ENCODE results near the gene DHRS3. TPM values are rescaled to one million over a fixed set of nuclear protein-coding genes. Genes with fewer than 3 reads are reported as not detected.

The DHRS3 gene
- total and polyA plus RNA-seq, 2 of the 13 experiments (the other 11 are each of a cell fraction or from before 2014, with no cell fraction given) = 48.5 to 90.5 TPM

GRCh38 chr1:12604114-12604874, 13.7 kb downstream of the DHRS3 start (continued):
- TF ChIP-seq NFE2L1 (CRISPR knock-in tag; IDR thresholded peaks at IDR 0.05; ENCODE audit: borderline replicate concordance) (no peak), ZNF501 (CRISPR knock-in tag; IDR thresholded peaks at IDR 0.05) (no peak), FOSL1 (CRISPR knock-in tag; IDR thresholded peaks at IDR 0.05; ENCODE audit: borderline replicate concordance) (peak; percentile 77; the same call in 1 of the 2 replicates), CREM (IDR thresholded peaks at IDR 0.05) (peak; percentile 84), CREM (CRISPR knock-in tag; IDR thresholded peaks at IDR 0.05) (no peak), MIXL1 (CRISPR knock-in tag; IDR thresholded peaks at IDR 0.05) (peak; percentile 78), ERF (CRISPR knock-in tag; IDR thresholded peaks at IDR 0.05) (peak; percentile 83; the same call in 1 of the 2 replicates), PBX3 (CRISPR knock-in tag; IDR thresholded peaks at IDR 0.05; ENCODE audit: borderline replicate concordance) (no peak), CREBL2 (CRISPR knock-in tag; IDR thresholded peaks at IDR 0.05; ENCODE audit: borderline replicate concordance) (no peak), MEIS1 (CRISPR knock-in tag; IDR thresholded peaks at IDR 0.05; ENCODE audit: borderline replicate concordance) (peak; percentile 61; the same call in 1 of the 2 replicates), NFIB (CRISPR knock-in tag; IDR thresholded peaks at IDR 0.05; ENCODE audit: borderline replicate concordance) (no peak), HOXA5 (CRISPR knock-in tag; IDR thresholded peaks at IDR 0.05) (no peak), WIZ (CRISPR knock-in tag; IDR thresholded peaks at IDR 0.05) (no peak), ZNF788 (CRISPR knock-in tag; IDR thresholded peaks at IDR 0.05; ENCODE audit: borderline replicate concordance) (0 out of 2 replicates have a peak, but pooled peaks have one; percentile 52), MIER2 (CRISPR knock-in tag; IDR thresholded peaks at IDR 0.05) (0 out of 2 replicates have a peak, but pooled peaks have one; percentile 62), ATF6 (CRISPR knock-in tag; conservative IDR thresholded peaks at IDR 0.05) (no peak), GPBP1L1 (CRISPR knock-in tag; IDR thresholded peaks at IDR 0.05) (no peak), SOX5 (CRISPR knock-in tag; IDR thresholded peaks at IDR 0.05; ENCODE audit: borderline replicate concordance) (peak; percentile 99), ZFP62 (CRISPR knock-in tag; IDR thresholded peaks at IDR 0.05) (no peak), ZNF782 (CRISPR knock-in tag; IDR thresholded peaks at IDR 0.05; ENCODE audit: borderline replicate concordance) (no peak), SRF (IDR thresholded peaks at IDR 0.05; ENCODE audit: low read depth, low read length) (no peak), ZFP36L1 (CRISPR knock-in tag; IDR thresholded peaks at IDR 0.05) (peak; percentile 66; the same call in 1 of the 2 replicates), ZNF280B (CRISPR knock-in tag; IDR thresholded peaks at IDR 0.05; ENCODE audit: borderline replicate concordance) (no peak), ZNF816 (CRISPR knock-in tag; IDR thresholded peaks at IDR 0.05; ENCODE audit: borderline replicate concordance) (no peak), SAFB2 (CRISPR knock-in tag; IDR thresholded peaks at IDR 0.05; ENCODE audit: borderline replicate concordance, low read depth) (no peak; the same call in 1 of the 2 replicates)
